Neural cell (in vitro differentiated cells): ENCODE data around the gene CCDC40. TPM values are rescaled to one million over a fixed set of nuclear protein-coding genes. Genes with fewer than 3 reads are reported as not detected.

Source experiments
- H2AFZ ChIP-seq: fragments of 200-600, 300-800 bp; sonication (generic), shearing (Covaris generic); 2 replicates; pipeline ENCODE4 v1.6.0; 2014; ENCODE audit warnings: low read depth, mild to moderate bottlenecking, antibody characterized with exemption, low read length, moderate library complexity
- H3F3A ChIP-seq: fragments of 200-600 bp; shearing (Covaris generic); 2 replicates; pipeline ENCODE4 v1.6.1; 2016; ENCODE audit warnings: mild to moderate bottlenecking, moderate library complexity, mixed read lengths, antibody characterized with exemption, low read length; ENCODE audit not compliant: insufficient read depth, poor library complexity, severe bottlenecking
- H3K27ac ChIP-seq: fragments of 200-600, 300-800 bp; sonication (generic), shearing (Covaris generic); 2 replicates; pipeline ENCODE4 v1.5.1; 2014; ENCODE audit warnings: mild to moderate bottlenecking, low read length, moderate library complexity
- H3K27me3 ChIP-seq: fragments of 300-800, 200-600 bp; sonication (generic), shearing (Covaris generic); 2 replicates; pipeline ENCODE4 v1.6.0; 2014; ENCODE audit warnings: mild to moderate bottlenecking, low read depth, low read length, moderate library complexity; ENCODE audit not compliant: insufficient read depth
- H3K36me3 ChIP-seq: fragments of 300-800, 200-600 bp; sonication (generic), shearing (Covaris generic); 2 replicates; pipeline ENCODE4 v1.5.1; 2014; ENCODE audit warnings: mild to moderate bottlenecking, antibody characterized with exemption, low read length, moderate library complexity; ENCODE audit not compliant: insufficient read depth
- H3K4me2 ChIP-seq: fragments of 300-800, 200-600 bp; sonication (generic), shearing (Covaris generic); 2 replicates; pipeline ENCODE4 v1.6.0; 2014; ENCODE audit warnings: mild to moderate bottlenecking, low read length
- H3K4me3 ChIP-seq: fragments of 300-800, 200-600 bp; sonication (generic), shearing (Covaris generic); 2 replicates; pipeline ENCODE4 v1.5.1; 2014; ENCODE audit warnings: mild to moderate bottlenecking, low read length, moderate library complexity
- H3K79me2 ChIP-seq: fragments of 200-600 bp; shearing (Covaris generic); replicated peaks from 2 replicates; pipeline ENCODE4 v1.6.0; 2014; ENCODE audit warnings: mild to moderate bottlenecking, low read length, moderate library complexity; ENCODE audit not compliant: insufficient read depth
- H3K9ac ChIP-seq: fragments of 300-800, 200-600 bp; sonication (generic), shearing (Covaris generic); 2 replicates; pipeline ENCODE4 v1.6.1; 2016; ENCODE audit warnings: mild to moderate bottlenecking, low read length, mixed read lengths
- H3K9me2 ChIP-seq: fragments of 200-600 bp; shearing (Covaris generic); 2 replicates; pipeline ENCODE4 v1.6.1; 2016; ENCODE audit warnings: mild to moderate bottlenecking, low read length, mixed read lengths; ENCODE audit not compliant: insufficient read depth
- H3K9me3 ChIP-seq: fragments of 200-600, 300-800 bp; sonication (generic), shearing (Covaris generic); 2 replicates; pipeline ENCODE4 v1.6.1; 2016; ENCODE audit warnings: mild to moderate bottlenecking, mixed run types, low read length, moderate library complexity, mixed read lengths
- H4K20me1 ChIP-seq: fragments of 200-600 bp; shearing (Covaris generic); 2 replicates; pipeline ENCODE4 v1.6.1; 2016; ENCODE audit warnings: mild to moderate bottlenecking, mixed run types; ENCODE audit not compliant: insufficient read depth
- CTCF ChIP-seq: fragments of 450-650 bp; IDR thresholded peaks from 2 replicates; pipeline ENCODE4 v1.5.1; 2014; ENCODE audit warnings: antibody characterized with exemption, mild to moderate bottlenecking, moderate library complexity; ENCODE audit not compliant: poor library complexity, severe bottlenecking
- EP300 ChIP-seq: fragments of 450-650 bp; conservative IDR thresholded peaks from 2 replicates; pipeline ENCODE4 v1.6.1; 2014; ENCODE audit warnings: antibody characterized with exemption, mild to moderate bottlenecking, moderate library complexity; ENCODE audit not compliant: poor library complexity, severe bottlenecking
- EZH2 ChIP-seq: fragments of 200-600, 300-800 bp; shearing (Covaris generic), sonication (generic); IDR thresholded peaks from 2 replicates; pipeline ENCODE4 v1.6.1; 2014; ENCODE audit warnings: antibody characterized with exemption, low read length, borderline replicate concordance, mild to moderate bottlenecking; ENCODE audit not compliant: insufficient read depth, poor library complexity, severe bottlenecking
- MXI1 ChIP-seq: fragments of 450-650 bp; conservative IDR thresholded peaks from 2 replicates; pipeline ENCODE4 v1.6.1; 2014; ENCODE audit warnings: antibody characterized with exemption, mild to moderate bottlenecking; ENCODE audit not compliant: poor library complexity, severe bottlenecking
- POLR2AphosphoS5 ChIP-seq: IDR thresholded peaks from 2 replicates; pipeline ENCODE4 v1.6.1; 2012
- RAD21 ChIP-seq: fragments of 450-650 bp; conservative IDR thresholded peaks from 2 replicates; pipeline ENCODE4 v1.6.1; 2014; ENCODE audit warnings: antibody characterized with exemption, mild to moderate bottlenecking, moderate library complexity
- REST ChIP-seq: IDR thresholded peaks from 2 replicates; pipeline ENCODE4 v1.6.1; 2012; ENCODE audit warnings: borderline replicate concordance
- SMC3 ChIP-seq: fragments of 450-650 bp; conservative IDR thresholded peaks from 2 replicates; pipeline ENCODE4 v1.6.1; 2014; ENCODE audit warnings: antibody characterized with exemption, mild to moderate bottlenecking, moderate library complexity; ENCODE audit not compliant: poor library complexity
- TAF1 ChIP-seq: IDR thresholded peaks from 2 replicates; pipeline ENCODE4 v1.6.1; 2012; ENCODE audit warnings: low read depth
- polyA plus RNA-seq: library from polyadenylated mRNA; depleted of rRNA; stranded (reverse); fragments of >200 nt; gene quantifications from 2 replicates; pipeline ENCODE4 v1.2.3, GENCODE V29; 2014

CCDC40 gene
- polyA plus RNA-seq, 1 donor from 2014 or later: 5.5 TPM

- no peak overlapping the region for H2AFZ ChIP-seq
- no peaks in the 10 kb centered on the region for H3K9me2 ChIP-seq
- no peak overlapping the region for H3K4me2 ChIP-seq
- H3F3A ChIP-seq: no peaks in the 10 kb centered on the region
- no peaks in the 10 kb centered on the region for H3K79me2 ChIP-seq
- TF ChIP-seq SMC3: no peak
- H3K27ac ChIP-seq: no peak overlapping the region
- no peaks in the 10 kb centered on the region for H3K36me3 ChIP-seq
- no peak overlapping the region for H3K9ac ChIP-seq
- no peaks in the 10 kb centered on the region for H4K20me1 ChIP-seq
- H3K4me3 ChIP-seq: no peak overlapping the region
- no peaks in the 10 kb centered on the region for H3K27me3 ChIP-seq
- H3K9me3 ChIP-seq: no peaks in the 10 kb centered on the region
These were observed 86.6 kb downstream of the CCDC40 start for GRCh38 chr17:80122926-80123505.

GRCh38 chr17:80123791-80124190 is 87.3 kb downstream of the CCDC40 start:
- H3K9me2 ChIP-seq: no peaks in the 10 kb centered on the region
- peak overlapping the region; percentile 12 for H3K9ac ChIP-seq
- H3K4me3 ChIP-seq: no peak overlapping the region
- no peak for TF ChIP-seq REST
- no peak for TF ChIP-seq POLR2AphosphoS5
- no peak for TF ChIP-seq RAD21
- no peak for TF ChIP-seq CTCF
- TF ChIP-seq MXI1: no peak
- TF ChIP-seq EP300: no peak
- TF ChIP-seq TAF1: no peak
- TF ChIP-seq EZH2: no peak
- no peak for TF ChIP-seq SMC3
- no peaks in the 10 kb centered on the region for H3K79me2 ChIP-seq
- H3K9me3 ChIP-seq: no peaks in the 10 kb centered on the region
- H3K36me3 ChIP-seq: no peaks in the 10 kb centered on the region
- H3K4me2 ChIP-seq: no peak overlapping the region
- H3K27me3 ChIP-seq: no peaks in the 10 kb centered on the region
- H3F3A ChIP-seq: no peaks in the 10 kb centered on the region
- H2AFZ ChIP-seq: no peak overlapping the region
- H4K20me1 ChIP-seq: no peaks in the 10 kb centered on the region
- H3K27ac ChIP-seq: no peak overlapping the region
